PC-3 (cell line): Measurements from ENCODE around the gene ZDHHC13. TPM values are rescaled to one million over a fixed set of nuclear protein-coding genes. Genes with fewer than 3 reads are reported as not detected.

Source experiments
- ATAC-seq: fragments of 200-7000 bp; cut with Tn5 transposase; 2 replicates; pipeline ENCODE4 v1.9.1; 2020; ENCODE audit warnings: mild to moderate bottlenecking, moderate library complexity
- BruUV-seq: library from RNA; stranded (reverse); fragments of 400-500 nt; replicated peaks from 2 replicates; lab custom pipeline; 2021; lab: Mats Ljungman, UMichigan
- CTCF ChIA-PET: fragments of 300-600 bp; sonication (Branson Sonifier 250); formaldehyde crosslinking; loops from one replicate; lab custom pipeline; 2022; ENCODE audit warnings: antibody characterized with exemption; lab: Charles Lee
- POLR2A ChIA-PET: fragments of 300-600 bp; sonication (Branson Sonifier 250); formaldehyde crosslinking; loops from one replicate; lab custom pipeline; 2022; ENCODE audit warnings: antibody characterized with exemption; ENCODE audit not compliant: unreplicated experiment; lab: Charles Lee
- DNase-seq: peaks from one replicate; pipeline ENCODE4 v3.0.0-alpha.2; 2015
- H2AFZ ChIP-seq: fragments of 300-600 bp; sonication (generic); 2 replicates; pipeline ENCODE4 v1.6.0; 2016; ENCODE audit warnings: antibody characterized with exemption, low read length
- H3F3A ChIP-seq: fragments of 300-600 bp; sonication (generic); one replicate; pipeline ENCODE4 v1.6.0; 2017; ENCODE audit warnings: antibody characterized with exemption, low read length, control low read depth, mild to moderate bottlenecking; ENCODE audit not compliant: unreplicated experiment
- H3K27ac ChIP-seq: fragments of 300-600 bp; sonication (generic); 2 replicates; pipeline ENCODE4 v1.5.1; 2016; ENCODE audit warnings: mild to moderate bottlenecking, low read length
- H3K27me3 ChIP-seq: fragments of 300-600 bp; sonication (generic); 2 replicates; pipeline ENCODE4 v1.6.1; 2016; ENCODE audit warnings: low read length, mixed read lengths
- H3K36me3 ChIP-seq: fragments of 300-600 bp; sonication (generic); 2 replicates; pipeline ENCODE4 v1.6.1; 2016; ENCODE audit warnings: low read depth, mixed run types, low read length, mixed read lengths
- H3K4me1 ChIP-seq: fragments of 300-600 bp; sonication (generic); 2 replicates; pipeline ENCODE4 v1.5.1; 2016; ENCODE audit warnings: low read length; ENCODE audit not compliant: insufficient read depth
- H3K4me2 ChIP-seq: fragments of 300-600 bp; sonication (generic); 2 replicates; pipeline ENCODE4 v1.6.0; 2016; ENCODE audit warnings: low read length
- H3K4me3 ChIP-seq: fragments of 300-600 bp; sonication (generic); 2 replicates; pipeline ENCODE4 v1.5.1; 2016; ENCODE audit warnings: mild to moderate bottlenecking, low read length, mixed read lengths
- H3K79me2 ChIP-seq: fragments of 300-600 bp; sonication (generic); 2 replicates; pipeline ENCODE4 v1.6.1; 2017; ENCODE audit warnings: low read length, mixed read lengths
- H3K9ac ChIP-seq: fragments of 300-600 bp; sonication (generic); 2 replicates; pipeline ENCODE4 v1.6.0; 2016; ENCODE audit warnings: mild to moderate bottlenecking, low read length
- H3K9me2 ChIP-seq: fragments of 300-600 bp; sonication (generic); replicated peaks from 2 replicates; pipeline ENCODE4 v1.6.1; 2016; ENCODE audit warnings: mixed run types, low read length, mixed read lengths
- H3K9me3 ChIP-seq: fragments of 300-600 bp; sonication (generic); 2 replicates; pipeline ENCODE4 v1.6.1; 2016; ENCODE audit warnings: low read length, mixed read lengths
- H4K20me1 ChIP-seq: fragments of 300-600 bp; sonication (generic); 2 replicates; pipeline ENCODE4 v1.6.1; 2016; ENCODE audit warnings: low read length, mixed read lengths
- EZH2 ChIP-seq: fragments of 300-600 bp; sonication (generic); IDR thresholded peaks from one replicate; pipeline ENCODE4 v1.6.1; 2017; ENCODE audit warnings: antibody characterized with exemption, mild to moderate bottlenecking, low read length; ENCODE audit not compliant: unreplicated experiment
- EZH2phosphoT487 ChIP-seq: fragments of 300-600 bp; sonication (generic); IDR thresholded peaks from 2 replicates; pipeline ENCODE4 v1.6.1; 2018; ENCODE audit warnings: mild to moderate bottlenecking, antibody characterized with exemption, low read length, borderline replicate concordance
- intact Hi-C: fragments of 100-400 bp; cut with micrococcal nuclease; formaldehyde crosslinking; loops from 2 replicates; pipeline ENCODE4 v1.9.0; 2023
- total RNA-seq: library from RNA; depleted of rRNA; stranded (reverse); fragments of >200 nt; gene quantifications from 2 replicates; pipeline ENCODE4 v1.2.3, GENCODE V29; 2014
- TF ChIP-seq, protein P1 (sequence below): fragments of 300-600 bp; sonication (generic); conservative IDR thresholded peaks from 2 replicates; pipeline ENCODE4 v1.5.1; 2017; ENCODE audit warnings: antibody characterized with exemption, low read depth, mild to moderate bottlenecking, low read length

Gene ZDHHC13
- total RNA-seq, 1 experiment from 2014 or later: 21.2 TPM

DNA sequence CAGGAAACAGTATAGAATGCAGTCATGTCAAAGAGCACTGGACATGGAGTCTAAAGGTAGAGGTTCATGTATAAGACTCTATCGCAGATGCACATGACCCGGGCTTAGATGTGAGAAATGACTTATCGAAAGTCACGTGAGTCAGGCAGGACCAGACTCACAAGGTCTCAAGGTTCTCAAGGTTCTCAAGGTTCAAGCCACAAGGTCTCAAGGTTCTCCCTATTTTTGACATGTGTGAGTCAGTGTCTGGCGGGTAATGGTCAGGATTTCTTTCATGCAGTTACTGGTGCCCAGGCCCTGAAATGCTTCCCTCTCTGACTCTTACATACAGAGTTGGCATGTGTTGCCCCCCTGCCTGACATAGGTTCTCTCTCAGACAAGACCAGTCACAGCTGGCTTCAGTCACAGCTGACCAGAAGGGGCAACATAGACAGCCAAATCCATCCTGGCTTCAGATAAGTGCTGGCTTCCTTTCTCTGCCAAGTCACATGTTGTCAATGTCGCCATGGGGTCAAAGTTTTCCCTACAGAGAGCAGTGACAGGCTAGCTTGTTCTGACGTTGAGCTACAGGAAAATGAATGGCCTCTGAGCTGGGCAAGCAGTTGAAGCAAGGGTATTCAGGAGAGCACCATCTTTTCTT is 74.7 kb downstream of the ZDHHC13 start:
- Histone ChIP-seq H3F3A (no peaks in the 10 kb centered on the region), H3K36me3 (no peaks in the 10 kb centered on the region), H3K9me2 (no peaks in the 10 kb centered on the region), H4K20me1 (no peaks in the 10 kb centered on the region), H3K27me3 (no peaks in the 10 kb centered on the region), H3K27ac (no peak overlapping the region), H3K9me3 (no peaks in the 10 kb centered on the region), H3K4me1 (no peaks in the 10 kb centered on the region), H3K79me2 (no peaks in the 10 kb centered on the region), H3K4me3 (no peak overlapping the region), H2AFZ (no peak overlapping the region), H3K9ac (no peak overlapping the region), H3K4me2 (no peak overlapping the region)
- no peak for TF ChIP-seq EZH2
- TF ChIP-seq EZH2phosphoT487: no peak
- TF ChIP-seq, protein P1, sequence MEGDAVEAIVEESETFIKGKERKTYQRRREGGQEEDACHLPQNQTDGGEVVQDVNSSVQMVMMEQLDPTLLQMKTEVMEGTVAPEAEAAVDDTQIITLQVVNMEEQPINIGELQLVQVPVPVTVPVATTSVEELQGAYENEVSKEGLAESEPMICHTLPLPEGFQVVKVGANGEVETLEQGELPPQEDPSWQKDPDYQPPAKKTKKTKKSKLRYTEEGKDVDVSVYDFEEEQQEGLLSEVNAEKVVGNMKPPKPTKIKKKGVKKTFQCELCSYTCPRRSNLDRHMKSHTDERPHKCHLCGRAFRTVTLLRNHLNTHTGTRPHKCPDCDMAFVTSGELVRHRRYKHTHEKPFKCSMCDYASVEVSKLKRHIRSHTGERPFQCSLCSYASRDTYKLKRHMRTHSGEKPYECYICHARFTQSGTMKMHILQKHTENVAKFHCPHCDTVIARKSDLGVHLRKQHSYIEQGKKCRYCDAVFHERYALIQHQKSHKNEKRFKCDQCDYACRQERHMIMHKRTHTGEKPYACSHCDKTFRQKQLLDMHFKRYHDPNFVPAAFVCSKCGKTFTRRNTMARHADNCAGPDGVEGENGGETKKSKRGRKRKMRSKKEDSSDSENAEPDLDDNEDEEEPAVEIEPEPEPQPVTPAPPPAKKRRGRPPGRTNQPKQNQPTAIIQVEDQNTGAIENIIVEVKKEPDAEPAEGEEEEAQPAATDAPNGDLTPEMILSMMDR: no peak
- CTCF ChIA-PET: no interaction called here
- no peak for ATAC-seq
- intact Hi-C loops: no loop called here
- POLR2A ChIA-PET: no interaction called here
- no peak for DNase-seq
- BruUV-seq: no TSS peak

DNA sequence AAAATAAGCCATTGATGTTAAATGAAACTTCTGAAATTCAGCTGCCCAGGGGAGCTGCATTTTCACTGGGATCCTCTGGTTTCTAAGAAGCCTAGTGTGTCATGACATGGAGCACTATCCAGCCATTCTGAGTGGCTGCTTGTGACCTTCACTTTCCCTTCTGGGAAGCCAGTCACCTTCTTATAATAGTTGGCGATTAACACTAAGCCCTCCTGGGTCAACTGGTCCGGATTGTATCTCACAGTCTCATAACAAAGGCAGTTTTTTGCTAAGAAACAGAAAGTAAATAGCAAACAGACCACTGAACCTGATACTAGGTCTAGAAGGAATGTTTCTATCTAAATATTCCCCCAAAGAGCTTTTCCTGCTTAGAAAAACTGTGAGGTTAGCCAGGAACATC is 76.9 kb downstream of the ZDHHC13 start:
- Histone ChIP-seq H3K4me1 (no peaks in the 10 kb centered on the region), H3F3A (no peaks in the 10 kb centered on the region), H3K9me3 (no peaks in the 10 kb centered on the region), H3K4me2 (no peak overlapping the region), H2AFZ (no peak overlapping the region), H3K79me2 (no peaks in the 10 kb centered on the region), H3K27me3 (no peaks in the 10 kb centered on the region), H3K9me2 (no peaks in the 10 kb centered on the region), H4K20me1 (no peaks in the 10 kb centered on the region), H3K9ac (no peak overlapping the region), H3K27ac (no peak overlapping the region), H3K4me3 (no peak overlapping the region), H3K36me3 (no peaks in the 10 kb centered on the region)
- ATAC-seq: no peak
- intact Hi-C loops: no loop called here
- TF ChIP-seq EZH2: no peak
- TF ChIP-seq, protein P1: no peak
- no peak for TF ChIP-seq EZH2phosphoT487
- DNase-seq: no peak
- BruUV-seq: no TSS peak
- POLR2A ChIA-PET: no interaction called here
- CTCF ChIA-PET: no interaction called here

DNA sequence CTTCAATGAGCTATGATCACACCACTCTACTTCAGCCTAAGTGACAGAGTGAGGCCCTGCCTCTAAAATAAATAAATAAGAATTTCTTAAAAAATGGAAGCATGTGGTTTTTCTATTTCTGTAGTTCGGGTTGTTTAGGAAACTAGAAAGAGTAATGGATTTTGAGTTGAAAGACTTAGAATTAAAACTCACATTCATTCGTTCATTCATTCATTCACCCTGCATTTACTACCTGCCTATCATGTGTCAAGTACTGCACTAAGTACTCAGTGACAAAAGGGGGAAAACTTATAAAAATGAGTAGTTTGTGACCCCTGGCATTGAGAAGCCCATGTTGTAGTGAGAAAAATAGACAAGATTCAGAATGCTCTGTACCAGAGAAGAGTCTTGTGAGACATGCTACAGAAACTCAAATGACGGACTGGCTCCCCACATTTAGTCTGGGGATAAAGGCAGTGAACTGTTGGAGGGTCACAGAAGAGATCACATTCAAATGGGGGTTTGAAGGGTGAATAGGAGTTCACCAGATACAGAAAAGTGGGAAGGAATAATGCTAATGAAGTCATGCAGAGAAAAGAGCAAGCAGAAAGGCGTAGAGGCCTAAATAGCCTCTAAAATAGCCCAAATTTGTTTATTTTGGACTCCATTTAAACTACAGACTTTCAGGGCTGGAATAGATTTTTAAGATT is 77.8 kb downstream of the ZDHHC13 start:
- H3K9ac ChIP-seq: no peak overlapping the region
- no peaks in the 10 kb centered on the region for H3K9me2 ChIP-seq
- H3K4me3 ChIP-seq: no peak overlapping the region
- intact Hi-C loops: no loop called here
- no peaks in the 10 kb centered on the region for H4K20me1 ChIP-seq
- H3K4me2 ChIP-seq: no peak overlapping the region
- POLR2A ChIA-PET: no interaction called here
- no peak overlapping the region for H3K27ac ChIP-seq
- CTCF ChIA-PET: no interaction called here
- no peak overlapping the region for H2AFZ ChIP-seq
- ATAC-seq (no peak), DNase-seq (no peak)
- TF ChIP-seq, protein P1: no peak
- TF ChIP-seq EZH2phosphoT487 (no peak), EZH2 (no peak)
- no TSS peak for BruUV-seq
- H3K27me3 ChIP-seq: no peaks in the 10 kb centered on the region
- H3K36me3 ChIP-seq: no peaks in the 10 kb centered on the region
- H3K4me1 ChIP-seq: peaks cover 4% of the 10 kb centered on the region; the same call in 1 of the 2 replicates
- H3K79me2 ChIP-seq: no peaks in the 10 kb centered on the region
- H3F3A ChIP-seq: no peaks in the 10 kb centered on the region
- no peaks in the 10 kb centered on the region for H3K9me3 ChIP-seq
